Fibroblast of skin of abdomen (primary cell): ENCODE measurements around the gene KAT6B.

Experiments used
- DNase-seq: peaks from one replicate; pipeline ENCODE4 v3.0.0-alpha.2; 2013

Gene KAT6B

DNA sequence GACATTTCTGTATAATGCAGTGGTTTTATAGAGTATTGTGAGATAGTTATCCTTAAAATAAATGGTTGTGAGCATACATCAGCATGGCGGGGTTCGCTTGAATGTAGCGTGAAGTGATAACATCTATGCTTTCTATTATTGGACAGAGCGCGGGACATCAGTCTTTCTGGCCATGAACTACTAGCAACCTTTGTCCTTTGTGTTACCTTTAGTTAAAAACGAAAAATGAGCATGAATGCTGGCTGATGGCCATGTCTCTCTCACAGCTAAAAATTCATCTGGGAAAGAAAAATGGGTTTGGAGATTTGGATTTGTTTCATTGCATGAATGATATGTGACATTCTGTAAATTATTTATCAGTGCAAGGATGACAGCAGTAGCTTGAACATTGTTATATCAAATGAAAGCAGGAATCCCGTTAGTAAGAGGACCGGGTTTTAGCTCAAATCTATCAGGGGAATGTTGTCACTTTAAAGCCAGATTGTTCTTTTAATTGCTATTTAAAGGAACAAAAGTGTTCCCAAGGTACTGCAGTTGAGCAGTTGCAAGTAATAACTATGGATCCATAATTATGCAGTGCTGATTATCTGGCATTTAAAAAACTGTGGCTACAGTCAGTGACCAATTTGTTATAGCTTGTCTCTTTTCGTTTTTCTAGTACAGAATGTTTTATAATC lies 131.0 kb downstream of the KAT6B start:
- DNase-seq = no peak

DNA sequence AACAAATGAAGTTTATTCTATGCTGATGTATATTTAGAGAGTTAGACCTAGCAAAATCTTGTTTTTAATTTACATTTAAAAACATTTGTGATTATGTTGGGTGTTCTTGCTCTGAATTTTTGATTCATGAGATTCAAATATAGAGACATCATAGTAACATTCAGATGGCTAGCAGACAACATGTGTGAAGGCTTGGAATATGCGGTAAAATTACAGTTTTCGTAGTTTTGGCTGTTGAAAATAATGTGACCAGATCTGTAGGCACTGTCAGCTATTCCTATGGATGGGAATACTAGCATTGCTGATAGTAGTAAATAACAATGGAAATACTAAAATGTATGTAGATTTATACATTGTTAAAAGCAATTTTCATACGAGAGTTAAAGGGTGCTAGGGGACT lies 131.9 kb downstream of the KAT6B start:
- no peak for DNase-seq

DNA sequence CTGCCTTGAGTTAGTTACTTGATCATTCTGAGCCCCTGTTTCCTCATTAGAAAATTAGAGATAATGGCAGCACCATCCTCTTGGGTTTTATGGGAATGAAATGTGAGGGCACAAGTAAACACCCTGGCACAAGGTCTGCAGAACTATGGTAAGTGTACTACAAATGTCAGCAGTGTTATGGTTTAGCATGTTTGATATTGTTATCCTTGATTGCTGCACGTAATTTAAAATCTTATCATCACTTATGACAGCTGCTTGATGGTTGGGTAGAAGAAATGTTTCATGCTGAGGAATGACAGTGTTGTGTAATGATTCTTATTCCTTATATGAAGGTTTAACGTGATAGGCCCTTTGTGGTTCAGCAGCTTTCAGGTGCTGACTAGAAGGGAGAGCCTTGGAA lies 134.3 kb downstream of the KAT6B start:
- DNase-seq = no peak

GRCh38 chr10:74962517-74962916 lies 136.1 kb downstream of the KAT6B start:
- no peak for DNase-seq

GRCh38 chr10:74963549-74963948 lies 137.1 kb downstream of the KAT6B start:
- DNase-seq = no peak

GRCh38 chr10:74967911-74968666 lies 141.7 kb downstream of the KAT6B start:
- DNase-seq = no peak

GRCh38 chr10:74968667-74969061 lies 142.3 kb downstream of the KAT6B start:
- no peak for DNase-seq

GRCh38 chr10:74969093-74969492 lies 142.7 kb downstream of the KAT6B start:
- no peak for DNase-seq

GRCh38 chr10:74969530-74969929 lies 143.1 kb downstream of the KAT6B start:
- no peak for DNase-seq

- DNase-seq = no peak
Observed at GRCh38 chr10:74973741-74974392, 147.5 kb downstream of the KAT6B start.

DNA sequence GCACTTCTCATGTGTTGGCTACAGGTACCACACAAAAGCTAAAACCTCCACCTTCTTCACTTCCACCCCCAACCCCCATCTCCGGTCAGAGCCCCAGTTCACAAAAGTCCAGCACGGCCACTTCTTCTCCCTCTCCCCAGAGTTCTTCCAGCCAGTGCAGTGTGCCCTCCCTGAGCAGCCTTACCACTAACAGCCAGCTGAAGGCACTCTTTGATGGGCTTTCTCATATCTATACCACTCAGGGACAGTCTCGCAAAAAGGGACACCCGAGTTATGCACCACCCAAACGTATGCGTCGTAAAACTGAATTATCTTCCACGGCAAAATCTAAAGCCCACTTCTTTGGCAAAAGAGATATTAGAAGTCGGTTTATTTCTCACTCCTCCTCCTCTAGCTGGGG lies 149.4 kb downstream of the KAT6B start:
- no peak for DNase-seq

DNA sequence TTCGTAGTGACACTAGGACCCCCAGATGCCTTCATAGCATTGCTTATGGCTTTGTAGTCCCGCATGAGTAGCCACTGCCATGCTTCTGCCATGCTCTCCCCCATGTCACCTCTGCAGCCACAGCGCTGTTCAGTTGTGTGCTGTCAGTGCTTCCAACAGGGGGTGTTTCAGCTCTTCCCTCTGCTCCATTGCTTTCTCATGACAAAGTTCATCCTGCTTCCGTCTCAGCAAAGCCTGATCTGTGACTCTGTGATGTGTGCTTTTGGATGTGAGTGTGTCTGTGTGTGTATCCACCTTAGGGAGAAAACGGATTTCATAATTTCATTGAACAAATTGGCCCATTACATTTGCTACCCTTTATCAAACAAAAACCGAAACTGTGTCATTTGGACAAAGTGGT lies 150.2 kb downstream of the KAT6B start:
- no peak for DNase-seq

GRCh38 chr10:74977072-74977471 lies 150.7 kb downstream of the KAT6B start:
- no peak for DNase-seq

DNA sequence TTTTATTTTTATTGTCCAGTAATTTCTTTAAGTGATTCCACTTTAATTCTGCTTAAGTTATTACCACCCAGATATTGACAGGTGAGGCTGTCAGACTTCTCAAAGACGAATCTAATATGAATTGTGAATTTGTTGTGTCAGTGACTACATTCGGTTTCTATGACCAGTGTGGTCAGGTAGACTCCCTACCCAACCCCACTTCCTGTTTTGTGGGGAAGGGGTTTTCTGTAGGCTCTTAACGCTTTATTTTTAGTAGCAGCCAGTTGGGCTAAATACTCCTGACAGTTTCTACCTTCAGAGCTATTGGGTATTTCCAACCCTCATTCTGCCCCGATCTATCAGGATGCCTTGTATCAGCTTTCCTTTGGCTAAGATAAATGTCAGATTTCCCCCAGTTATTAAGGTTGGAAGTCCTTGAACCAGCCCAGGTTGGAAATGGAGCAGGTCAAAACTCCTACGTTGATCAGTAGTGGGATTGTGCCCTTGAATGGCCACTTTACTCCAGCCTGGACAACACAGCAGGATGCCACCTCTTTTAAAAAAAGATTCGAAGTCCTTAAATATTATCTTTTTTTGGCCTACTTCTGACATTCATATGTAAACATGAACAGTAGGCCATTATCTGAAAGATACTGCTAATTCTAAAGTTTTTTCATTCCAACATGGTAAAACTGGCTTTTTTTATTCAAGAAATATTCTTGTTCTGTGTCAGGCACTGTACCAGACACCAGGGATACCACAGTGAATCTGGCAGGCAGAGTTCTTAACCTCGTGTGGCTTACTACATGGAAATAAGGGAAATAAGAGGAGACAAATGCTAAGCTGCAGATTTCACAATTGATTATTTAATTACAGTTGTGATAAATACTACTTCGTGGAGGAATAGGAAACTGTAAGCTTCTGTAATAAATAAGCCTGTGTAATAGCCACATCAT lies 151.8 kb downstream of the KAT6B start:
- no peak for DNase-seq

DNA sequence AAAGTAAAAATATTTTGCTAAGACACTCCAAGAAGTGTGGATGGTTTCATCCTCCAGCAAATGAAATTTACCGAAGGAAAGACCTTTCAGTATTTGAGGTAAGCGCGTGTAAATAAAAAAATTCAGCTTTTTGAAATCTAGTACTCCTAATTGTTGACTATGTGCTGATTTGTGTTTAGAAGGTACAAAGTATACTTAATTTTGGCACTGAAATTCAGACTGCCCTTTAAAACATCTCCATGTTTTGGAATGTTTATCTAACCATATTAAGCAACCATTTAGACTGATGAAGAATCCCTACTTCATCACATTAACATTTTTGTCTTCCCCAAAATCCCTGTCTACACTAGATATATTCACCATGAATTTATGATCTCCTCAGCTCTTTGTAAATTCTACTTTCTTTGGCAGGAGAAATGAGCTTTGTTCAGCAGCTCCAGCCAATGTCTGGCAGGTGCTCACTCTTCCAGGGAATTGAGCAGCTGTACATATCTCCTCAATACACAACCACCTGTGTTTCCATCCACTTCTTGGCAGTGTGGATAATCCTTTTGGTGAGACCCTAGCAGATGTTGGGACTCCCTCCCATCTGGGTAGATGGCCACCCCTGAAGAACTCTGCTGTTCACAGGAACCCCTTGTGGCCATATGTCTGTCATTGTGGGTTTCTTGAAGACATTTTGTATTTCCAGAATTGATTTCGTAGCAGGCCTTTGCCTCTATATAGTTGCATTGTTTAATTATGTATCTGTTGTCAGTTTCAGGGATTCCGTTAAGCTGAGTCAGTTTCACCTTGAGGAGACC lies 155.6 kb downstream of the KAT6B start:
- no peak for DNase-seq

- DNase-seq = no peak
Observed at GRCh38 chr10:74982634-74982982, 156.2 kb downstream of the KAT6B start.

GRCh38 chr10:74983383-74983782 lies 157.0 kb downstream of the KAT6B start:
- DNase-seq = no peak

GRCh38 chr10:74987339-74988053 lies 161.1 kb downstream of the KAT6B start:
- no peak for DNase-seq

GRCh38 chr10:74988054-74988775 lies 161.8 kb downstream of the KAT6B start:
- no peak for DNase-seq

GRCh38 chr10:74988832-74989561 lies 162.6 kb downstream of the KAT6B start:
- no peak for DNase-seq
